HepG2 (cell line): ENCODE measurements around the gene ITCH. TPM values are rescaled to one million over a fixed set of nuclear protein-coding genes. Genes with fewer than 3 reads are reported as not detected.

Source experiments
- AHR ChIP-seq: IDR thresholded peaks from 2 replicates; pipeline ENCODE4 v1.6.1; 2018; ENCODE audit warnings: missing genetic modification reagents, missing compliant biosample characterization
- PATZ1 ChIP-seq: sonication (generic); formaldehyde crosslinking; IDR thresholded peaks from 2 replicates; pipeline ENCODE4 v1.4.0; 2020; ENCODE audit warnings: missing genetic modification reagents
- SRSF4 ChIP-seq: fragments of 200-400 bp; formaldehyde crosslinking; IDR thresholded peaks from one replicate; pipeline ENCODE4 v1.6.1; 2018; ENCODE audit warnings: mild to moderate bottlenecking, low read depth, low read length, moderate library complexity; ENCODE audit not compliant: poor library complexity, severe bottlenecking
- ZBTB20 ChIP-seq: sonication (generic); formaldehyde crosslinking; IDR thresholded peaks from 2 replicates; pipeline ENCODE4 v1.8.1; 2023; ENCODE audit warnings: missing genetic modification reagents, low read depth, mild to moderate bottlenecking, borderline replicate concordance
- ZNF235 ChIP-seq: sonication (generic); formaldehyde crosslinking; IDR thresholded peaks from 2 replicates; pipeline ENCODE4 v1.8.1; 2023; ENCODE audit warnings: mild to moderate bottlenecking, missing genetic modification reagents, borderline replicate concordance
- ZNF343 ChIP-seq: sonication (generic); formaldehyde crosslinking; IDR thresholded peaks from 2 replicates; pipeline ENCODE4 v1.4.0; 2020; ENCODE audit warnings: mild to moderate bottlenecking, missing genetic modification reagents
- ZNF776 ChIP-seq: sonication (generic); formaldehyde crosslinking; IDR thresholded peaks from 2 replicates; pipeline ENCODE4 v1.4.0; 2020; ENCODE audit warnings: mild to moderate bottlenecking, missing genetic modification reagents
- polyA plus RNA-seq, 8 experiments: library from polyadenylated mRNA; depleted of rRNA in 3 of 8; stranded (reverse) in 7 of 8; unstranded in 1 of 8; fragments of >200 nt; fragmentation: Illumina TruSeq in 4 of 8; extraction: Trizol in 4 of 8; gene quantifications; 2 replicates each; pipeline versions ENCODE4 v1.2.1 to v1.2.3, GENCODE V29; 2011 to 2016; ENCODE audit warnings: low read depth in 4 of 8, missing spikeins in 1 of 8, mixed read lengths in 1 of 8; ENCODE audit not compliant: insufficient read depth in 1 of 8
- total RNA-seq, 5 experiments: library from RNA; depleted of rRNA; stranded (reverse); fragments of >200 nt; fragmentation: Illumina TruSeq; extraction: Trizol; gene quantifications; 2 replicates each; pipeline ENCODE4 v1.2.3, GENCODE V29; 2016; ENCODE audit warnings: low read depth in 1 of 5
- TF ChIP-seq, protein P1 (sequence below): sonication (generic); formaldehyde crosslinking; IDR thresholded peaks from 2 replicates; pipeline ENCODE4 v1.5.1; 2020; ENCODE audit warnings: mild to moderate bottlenecking, missing genetic modification reagents, moderate library complexity
- TF ChIP-seq, protein P2 (sequence below): sonication (generic); formaldehyde crosslinking; IDR thresholded peaks from 2 replicates; pipeline ENCODE4 v1.4.0; 2020; ENCODE audit warnings: mild to moderate bottlenecking, missing genetic modification reagents
- TF ChIP-seq, protein P3 (sequence below): sonication (generic); formaldehyde crosslinking; IDR thresholded peaks from 2 replicates; pipeline ENCODE4 v1.4.0; 2020; ENCODE audit warnings: missing genetic modification reagents

ITCH gene
- total and polyA plus RNA-seq, 2 of the 13 experiments (the other 11 are each of a cell fraction or from before 2014, with no cell fraction given), result 20.5 to 112 TPM

GRCh38 chr20:34332262-34332920, 30.7 kb upstream of the ITCH start (continued):
- TF ChIP-seq, protein P1, sequence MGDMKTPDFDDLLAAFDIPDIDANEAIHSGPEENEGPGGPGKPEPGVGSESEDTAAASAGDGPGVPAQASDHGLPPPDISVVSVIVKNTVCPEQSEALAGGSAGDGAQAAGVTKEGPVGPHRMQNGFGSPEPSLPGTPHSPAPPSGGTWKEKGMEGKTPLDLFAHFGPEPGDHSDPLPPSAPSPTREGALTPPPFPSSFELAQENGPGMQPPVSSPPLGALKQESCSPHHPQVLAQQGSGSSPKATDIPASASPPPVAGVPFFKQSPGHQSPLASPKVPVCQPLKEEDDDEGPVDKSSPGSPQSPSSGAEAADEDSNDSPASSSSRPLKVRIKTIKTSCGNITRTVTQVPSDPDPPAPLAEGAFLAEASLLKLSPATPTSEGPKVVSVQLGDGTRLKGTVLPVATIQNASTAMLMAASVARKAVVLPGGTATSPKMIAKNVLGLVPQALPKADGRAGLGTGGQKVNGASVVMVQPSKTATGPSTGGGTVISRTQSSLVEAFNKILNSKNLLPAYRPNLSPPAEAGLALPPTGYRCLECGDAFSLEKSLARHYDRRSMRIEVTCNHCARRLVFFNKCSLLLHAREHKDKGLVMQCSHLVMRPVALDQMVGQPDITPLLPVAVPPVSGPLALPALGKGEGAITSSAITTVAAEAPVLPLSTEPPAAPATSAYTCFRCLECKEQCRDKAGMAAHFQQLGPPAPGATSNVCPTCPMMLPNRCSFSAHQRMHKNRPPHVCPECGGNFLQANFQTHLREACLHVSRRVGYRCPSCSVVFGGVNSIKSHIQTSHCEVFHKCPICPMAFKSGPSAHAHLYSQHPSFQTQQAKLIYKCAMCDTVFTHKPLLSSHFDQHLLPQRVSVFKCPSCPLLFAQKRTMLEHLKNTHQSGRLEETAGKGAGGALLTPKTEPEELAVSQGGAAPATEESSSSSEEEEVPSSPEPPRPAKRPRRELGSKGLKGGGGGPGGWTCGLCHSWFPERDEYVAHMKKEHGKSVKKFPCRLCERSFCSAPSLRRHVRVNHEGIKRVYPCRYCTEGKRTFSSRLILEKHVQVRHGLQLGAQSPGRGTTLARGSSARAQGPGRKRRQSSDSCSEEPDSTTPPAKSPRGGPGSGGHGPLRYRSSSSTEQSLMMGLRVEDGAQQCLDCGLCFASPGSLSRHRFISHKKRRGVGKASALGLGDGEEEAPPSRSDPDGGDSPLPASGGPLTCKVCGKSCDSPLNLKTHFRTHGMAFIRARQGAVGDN, result peak; percentile 38; the same call in 1 of the 2 replicates
- 0 out of 2 replicates have a peak, but pooled peaks have one; percentile 35 for TF ChIP-seq ZNF776 (CRISPR knock-in tag)
- TF ChIP-seq ZNF343, result no peak
- TF ChIP-seq SRSF4, result no peak
- TF ChIP-seq, protein P2, sequence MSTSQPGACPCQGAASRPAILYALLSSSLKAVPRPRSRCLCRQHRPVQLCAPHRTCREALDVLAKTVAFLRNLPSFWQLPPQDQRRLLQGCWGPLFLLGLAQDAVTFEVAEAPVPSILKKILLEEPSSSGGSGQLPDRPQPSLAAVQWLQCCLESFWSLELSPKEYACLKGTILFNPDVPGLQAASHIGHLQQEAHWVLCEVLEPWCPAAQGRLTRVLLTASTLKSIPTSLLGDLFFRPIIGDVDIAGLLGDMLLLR (CRISPR knock-in tag), result 0 out of 2 replicates have a peak, but pooled peaks have one; percentile 30
- TF ChIP-seq ZBTB20 (CRISPR knock-in tag), result no peak
- TF ChIP-seq PATZ1 (CRISPR knock-in tag), result no peak
- TF ChIP-seq, protein P3, sequence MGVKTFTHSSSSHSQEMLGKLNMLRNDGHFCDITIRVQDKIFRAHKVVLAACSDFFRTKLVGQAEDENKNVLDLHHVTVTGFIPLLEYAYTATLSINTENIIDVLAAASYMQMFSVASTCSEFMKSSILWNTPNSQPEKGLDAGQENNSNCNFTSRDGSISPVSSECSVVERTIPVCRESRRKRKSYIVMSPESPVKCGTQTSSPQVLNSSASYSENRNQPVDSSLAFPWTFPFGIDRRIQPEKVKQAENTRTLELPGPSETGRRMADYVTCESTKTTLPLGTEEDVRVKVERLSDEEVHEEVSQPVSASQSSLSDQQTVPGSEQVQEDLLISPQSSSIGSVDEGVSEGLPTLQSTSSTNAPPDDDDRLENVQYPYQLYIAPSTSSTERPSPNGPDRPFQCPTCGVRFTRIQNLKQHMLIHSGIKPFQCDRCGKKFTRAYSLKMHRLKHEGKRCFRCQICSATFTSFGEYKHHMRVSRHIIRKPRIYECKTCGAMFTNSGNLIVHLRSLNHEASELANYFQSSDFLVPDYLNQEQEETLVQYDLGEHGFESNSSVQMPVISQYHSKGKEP (CRISPR knock-in tag), result no peak
- no peak for TF ChIP-seq AHR
- TF ChIP-seq ZNF235 (CRISPR knock-in tag), result 0 out of 2 replicates have a peak, but pooled peaks have one; percentile 33
